ENCODE measurements around the gene TSPYL6. TPM values are rescaled to one million over a fixed set of nuclear protein-coding genes. Genes with fewer than 3 reads are reported as not detected.

TSPYL6 gene
- total and polyA plus RNA-seq, 9 donors = 0.05 to 0.24 (median 0.10) TPM; not detected in 4

DNA sequence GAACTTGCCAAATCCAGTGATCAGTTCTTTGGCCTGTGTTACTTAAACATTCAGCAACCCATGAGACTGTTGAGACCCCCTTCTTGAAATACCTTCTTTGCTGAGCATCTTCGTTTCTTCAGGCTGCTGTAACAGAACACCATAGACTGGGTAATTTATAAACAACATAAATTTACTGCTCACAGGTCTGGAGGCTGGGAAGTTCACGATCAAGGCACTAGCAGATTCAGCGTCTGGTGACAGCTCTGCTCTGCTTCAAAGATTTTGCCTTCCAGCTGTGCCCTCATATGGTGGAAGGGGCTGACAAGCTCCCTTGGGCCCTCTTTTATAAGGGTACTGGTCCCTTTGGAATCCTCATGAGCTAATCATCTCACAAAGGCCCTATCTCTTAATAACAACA, 28.8 kb upstream of the TSPYL6 start:
- Histone ChIP-seq H3K27ac (no peak overlapping the region), H3K36me3 (no peaks in the 10 kb centered on the region), H3K27me3 (no peaks in the 10 kb centered on the region), H3K4me3 (no peak overlapping the region), H3K9me3 (no peaks in the 10 kb centered on the region), H3K4me1 (ENCODE audit: insufficient read depth) (no peaks in the 10 kb centered on the region)
- no peak for TF ChIP-seq EP300 (IDR thresholded peaks at IDR 0.05)
- no peak for TF ChIP-seq POLR2A (IDR thresholded peaks at IDR 0.05)
- TF ChIP-seq, protein P1, sequence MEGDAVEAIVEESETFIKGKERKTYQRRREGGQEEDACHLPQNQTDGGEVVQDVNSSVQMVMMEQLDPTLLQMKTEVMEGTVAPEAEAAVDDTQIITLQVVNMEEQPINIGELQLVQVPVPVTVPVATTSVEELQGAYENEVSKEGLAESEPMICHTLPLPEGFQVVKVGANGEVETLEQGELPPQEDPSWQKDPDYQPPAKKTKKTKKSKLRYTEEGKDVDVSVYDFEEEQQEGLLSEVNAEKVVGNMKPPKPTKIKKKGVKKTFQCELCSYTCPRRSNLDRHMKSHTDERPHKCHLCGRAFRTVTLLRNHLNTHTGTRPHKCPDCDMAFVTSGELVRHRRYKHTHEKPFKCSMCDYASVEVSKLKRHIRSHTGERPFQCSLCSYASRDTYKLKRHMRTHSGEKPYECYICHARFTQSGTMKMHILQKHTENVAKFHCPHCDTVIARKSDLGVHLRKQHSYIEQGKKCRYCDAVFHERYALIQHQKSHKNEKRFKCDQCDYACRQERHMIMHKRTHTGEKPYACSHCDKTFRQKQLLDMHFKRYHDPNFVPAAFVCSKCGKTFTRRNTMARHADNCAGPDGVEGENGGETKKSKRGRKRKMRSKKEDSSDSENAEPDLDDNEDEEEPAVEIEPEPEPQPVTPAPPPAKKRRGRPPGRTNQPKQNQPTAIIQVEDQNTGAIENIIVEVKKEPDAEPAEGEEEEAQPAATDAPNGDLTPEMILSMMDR (IDR thresholded peaks at IDR 0.05) = no peak
- no peak for DNase-seq
- 87 to 91% (median 89%) methylated on average over 3 of the region's 3 CpGs for WGBS, 3 donors
- intact Hi-C loops (cut with DNase I) = no loop called here

DNA sequence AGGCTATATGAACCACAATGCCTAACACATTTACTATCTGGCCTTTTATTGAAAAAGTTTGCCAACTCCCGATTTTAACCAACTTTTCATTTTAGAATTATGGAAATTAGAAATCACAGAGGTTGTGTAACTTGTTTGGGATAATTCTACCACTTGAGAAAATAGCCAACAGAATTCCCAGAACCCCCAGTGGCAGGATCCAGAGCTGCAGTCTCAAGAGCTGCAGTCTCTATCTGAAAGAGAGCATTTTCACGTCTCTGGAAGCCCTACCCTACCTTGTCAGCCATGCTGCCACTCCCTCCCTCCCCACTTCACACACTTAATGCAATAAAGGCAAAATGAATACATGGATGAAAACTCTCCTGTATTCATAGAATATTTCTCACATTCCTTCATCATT, 23.4 kb upstream of the TSPYL6 start:
- H3K4me1 ChIP-seq (ENCODE audit: insufficient read depth) = no peaks in the 10 kb centered on the region
- WGBS, 3 donors = 81 to 91% (median 87%) methylated on average over 2 of the region's 2 CpGs
- no peak for DNase-seq
- H3K27ac ChIP-seq = no peak overlapping the region
- H3K36me3 ChIP-seq = no peaks in the 10 kb centered on the region
- H3K27me3 ChIP-seq = no peaks in the 10 kb centered on the region
- intact Hi-C loops (cut with DNase I) = no loop called here
- H3K9me3 ChIP-seq = no peaks in the 10 kb centered on the region
- TF ChIP-seq, protein P1 (IDR thresholded peaks at IDR 0.05) = no peak
- TF ChIP-seq EP300 (IDR thresholded peaks at IDR 0.05) (no peak), POLR2A (IDR thresholded peaks at IDR 0.05) (no peak)
- no peak overlapping the region for H3K4me3 ChIP-seq

DNA sequence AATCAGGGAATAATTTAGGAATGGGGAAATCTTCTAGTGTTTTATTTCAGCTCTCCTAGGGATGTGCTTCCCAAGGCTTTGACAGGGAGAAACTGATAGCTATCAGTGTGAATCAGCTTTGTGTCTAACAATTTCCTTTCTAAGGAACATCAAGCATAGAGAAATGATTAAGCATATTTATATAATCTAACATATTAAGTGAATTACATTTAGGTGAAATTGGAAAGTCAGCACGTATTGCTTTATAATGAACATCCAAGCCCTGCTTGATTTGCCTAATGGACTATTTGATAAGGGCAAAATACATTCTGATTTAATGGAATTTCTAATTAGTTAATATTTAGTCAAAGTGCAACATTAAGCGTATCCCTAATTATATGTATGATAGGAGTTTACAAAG, 19.5 kb upstream of the TSPYL6 start:
- Histone ChIP-seq H3K27ac (no peak overlapping the region), H3K4me1 (ENCODE audit: insufficient read depth) (no peaks in the 10 kb centered on the region), H3K9me3 (no peaks in the 10 kb centered on the region), H3K27me3 (no peaks in the 10 kb centered on the region), H3K36me3 (no peaks in the 10 kb centered on the region), H3K4me3 (no peak overlapping the region)
- TF ChIP-seq EP300 (IDR thresholded peaks at IDR 0.05) = no peak
- TF ChIP-seq, protein P1 (IDR thresholded peaks at IDR 0.05) = no peak
- no peak for TF ChIP-seq POLR2A (IDR thresholded peaks at IDR 0.05)
- 71 to 98% (median 98%) methylated on average over 2 of the region's 2 CpGs for WGBS, 3 donors
- no peak for DNase-seq
- intact Hi-C loops (cut with DNase I) = no loop called here

DNA sequence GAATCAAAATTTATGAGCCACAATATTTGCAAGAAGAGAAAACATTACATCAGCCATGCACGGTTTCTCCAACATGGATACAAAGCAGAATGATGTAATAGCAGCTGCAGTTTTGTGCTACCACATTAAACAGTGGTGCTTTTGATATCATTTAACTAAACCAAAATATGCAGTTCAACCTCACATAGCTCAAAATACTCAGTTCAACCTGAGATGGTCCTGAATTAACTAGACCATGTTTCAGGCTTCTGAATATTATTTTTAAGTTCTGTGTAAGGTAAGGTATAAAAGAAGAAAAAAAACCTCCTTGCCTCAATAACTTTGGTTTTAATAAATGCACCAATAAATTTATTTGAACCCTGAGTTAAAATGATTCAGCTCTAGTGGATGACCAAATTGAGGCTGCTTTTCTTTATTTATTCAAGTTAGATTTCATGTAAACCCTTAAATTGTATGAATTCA, 18.8 kb upstream of the TSPYL6 start:
- no peaks in the 10 kb centered on the region for H3K4me1 ChIP-seq (ENCODE audit: insufficient read depth)
- no peak for DNase-seq
- TF ChIP-seq POLR2A (IDR thresholded peaks at IDR 0.05) = no peak
- no peak for TF ChIP-seq EP300 (IDR thresholded peaks at IDR 0.05)
- TF ChIP-seq, protein P1 (IDR thresholded peaks at IDR 0.05) = no peak
- intact Hi-C loops (cut with DNase I) = no loop called here
- H3K9me3 ChIP-seq = no peaks in the 10 kb centered on the region
- no peak overlapping the region for H3K27ac ChIP-seq
- H3K4me3 ChIP-seq = no peak overlapping the region
- no peaks in the 10 kb centered on the region for H3K36me3 ChIP-seq
- no peaks in the 10 kb centered on the region for H3K27me3 ChIP-seq
- 41 to 59% (median 58%) methylated on average over 1 of the region's 1 CpG for WGBS, 3 donors
